Kasumi-1 (cell line): ENCODE results near the gene PRODH2.
"Not testable (repeated sequence)": the region's sequence is repeated elsewhere in the genome, so short reads cannot be mapped to it uniquely, and the experiment has no call there.

Experiments
- DNase-seq, 2 experiments: peaks; one replicate each; lab custom pipeline; 2025; lab: John Stamatoyannopoulos, UW

The PRODH2 gene

DNA sequence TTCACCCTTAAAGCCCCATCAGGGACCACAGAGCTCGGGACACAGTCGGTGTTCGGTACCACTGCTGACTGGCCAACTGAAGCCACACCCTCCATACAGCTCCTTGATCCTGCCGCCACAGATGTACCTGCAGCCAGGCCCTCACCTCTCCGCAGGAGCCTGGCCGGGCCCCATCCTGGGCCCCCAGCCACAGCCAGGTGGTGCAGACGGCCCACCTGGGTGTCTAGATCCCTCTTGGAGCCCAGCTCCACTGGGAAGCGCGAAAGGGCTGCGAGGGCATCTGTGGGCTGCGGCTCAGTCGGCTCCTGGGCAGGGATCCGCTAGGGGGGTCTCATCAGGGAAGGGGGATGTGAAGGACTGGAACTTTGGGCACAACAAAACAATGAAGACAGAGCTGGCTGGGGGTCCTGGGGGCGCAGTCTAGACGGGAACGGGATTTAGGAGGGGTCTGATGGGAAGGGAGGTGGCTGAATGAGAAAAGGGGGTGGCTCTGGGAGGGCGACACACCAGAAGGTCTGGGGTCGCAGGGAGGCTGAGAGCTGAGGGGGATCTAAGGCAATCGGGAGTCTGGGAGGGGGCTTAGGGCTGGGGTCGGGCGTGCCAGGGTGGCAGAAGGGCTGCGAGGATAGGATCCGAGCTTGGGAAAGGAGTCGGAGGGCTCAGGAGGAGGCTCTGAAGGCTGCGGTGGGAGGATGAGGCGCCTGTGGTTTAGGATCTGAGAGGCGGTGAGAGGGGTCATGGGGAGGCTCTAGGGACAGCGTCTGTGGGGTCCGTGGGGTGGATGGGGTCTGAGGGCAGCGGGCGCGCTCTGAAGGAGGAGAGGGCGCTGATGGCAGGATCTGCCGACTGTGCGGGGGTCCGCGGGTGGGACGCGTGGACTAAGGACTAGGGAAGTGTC lies 15.8 kb downstream of the PRODH2 start:
- no peak for DNase-seq

GRCh38 chr19:35795564-35795963 lies 17.1 kb downstream of the PRODH2 start:
- DNase-seq = not testable (repeated sequence)

- no peak for DNase-seq
Measured at GRCh38 chr19:35793381-35794165, 19.1 kb downstream of the PRODH2 start.

DNA sequence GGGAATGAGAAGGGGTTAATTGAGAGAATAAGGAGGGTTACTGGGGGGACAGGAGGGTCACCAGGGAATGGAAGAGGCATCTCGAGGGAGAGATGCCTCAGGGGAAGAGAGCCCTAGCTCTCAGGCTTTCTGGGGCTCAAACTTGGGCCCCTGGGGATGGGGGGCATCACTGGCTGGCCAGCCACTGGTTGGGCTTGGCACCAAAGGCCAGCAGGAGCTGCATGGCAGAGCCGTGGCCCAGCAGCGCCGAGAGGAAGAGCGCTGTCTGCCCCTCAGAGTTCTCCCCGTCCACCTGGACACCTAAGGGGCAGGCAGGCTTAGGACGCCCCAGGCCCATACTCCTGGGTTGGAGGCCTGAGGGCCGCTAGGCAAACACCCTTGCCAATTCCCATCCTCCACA lies 19.8 kb downstream of the PRODH2 start:
- DNase-seq = no peak

DNA sequence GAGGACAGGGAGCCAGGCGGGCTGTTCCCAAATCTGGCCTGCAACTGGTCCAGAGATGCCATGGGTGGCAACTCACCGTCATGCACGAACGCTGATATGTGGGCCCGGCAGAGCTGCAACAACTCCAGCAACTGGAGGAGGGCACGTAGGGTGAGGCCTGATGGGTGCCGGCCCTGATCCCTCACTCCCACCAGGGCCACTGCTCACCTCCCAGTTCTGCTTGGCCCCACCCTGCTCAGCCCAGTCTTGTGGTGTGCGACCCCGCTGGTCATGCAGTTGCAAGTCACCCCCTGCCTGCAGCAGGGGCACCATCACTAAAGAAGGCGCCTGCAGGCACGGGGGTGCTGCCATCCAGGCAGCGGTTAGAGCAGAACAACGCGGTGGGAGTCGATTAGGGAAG lies 20.3 kb downstream of the PRODH2 start:
- no peak for DNase-seq

- DNase-seq = no peak
Measured at GRCh38 chr19:35791814-35792279, 20.8 kb downstream of the PRODH2 start.

DNA sequence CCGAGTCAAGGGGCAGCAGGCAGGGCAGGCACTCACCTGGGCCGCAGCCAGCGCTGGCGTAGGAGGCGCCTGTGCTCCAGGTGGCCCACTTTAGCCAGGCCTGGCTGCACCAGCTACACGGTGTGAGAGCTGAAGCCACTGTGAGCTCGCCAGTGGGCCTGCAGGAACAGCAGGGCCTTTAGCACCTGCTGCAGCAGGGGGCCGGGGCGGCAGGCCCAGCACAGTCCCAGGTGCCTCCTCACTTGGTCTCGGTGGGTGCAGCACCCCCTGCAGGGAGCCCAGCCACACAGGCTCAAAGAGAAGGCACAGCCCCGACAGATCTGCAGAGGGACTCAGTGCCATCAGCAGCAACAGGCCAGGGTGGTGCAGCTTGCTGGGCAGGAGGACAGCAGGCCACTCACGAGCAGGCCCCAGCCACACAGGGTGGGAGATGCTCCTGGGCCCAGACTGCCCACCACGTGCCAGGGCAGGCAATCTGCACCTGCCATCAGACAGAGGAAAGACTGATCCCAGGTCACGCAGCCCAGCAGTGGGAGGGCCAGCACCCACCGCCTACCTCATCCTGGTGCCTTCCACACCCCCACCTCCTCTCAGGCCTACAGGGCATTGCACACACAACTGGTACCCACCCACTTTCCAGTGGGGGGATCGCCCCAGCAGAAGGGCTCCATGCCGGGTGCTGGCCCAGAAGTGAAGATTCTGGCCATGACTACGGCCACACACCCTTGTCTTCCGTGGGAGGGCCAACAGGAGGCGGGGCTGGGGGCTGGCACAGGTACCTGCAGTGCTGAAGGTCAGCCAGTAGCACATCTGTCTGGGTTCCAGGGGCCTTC lies 21.4 kb downstream of the PRODH2 start:
- no peak for DNase-seq

- no peak for DNase-seq
Measured at GRCh38 chr19:35789978-35790944, 22.4 kb downstream of the PRODH2 start.

DNA sequence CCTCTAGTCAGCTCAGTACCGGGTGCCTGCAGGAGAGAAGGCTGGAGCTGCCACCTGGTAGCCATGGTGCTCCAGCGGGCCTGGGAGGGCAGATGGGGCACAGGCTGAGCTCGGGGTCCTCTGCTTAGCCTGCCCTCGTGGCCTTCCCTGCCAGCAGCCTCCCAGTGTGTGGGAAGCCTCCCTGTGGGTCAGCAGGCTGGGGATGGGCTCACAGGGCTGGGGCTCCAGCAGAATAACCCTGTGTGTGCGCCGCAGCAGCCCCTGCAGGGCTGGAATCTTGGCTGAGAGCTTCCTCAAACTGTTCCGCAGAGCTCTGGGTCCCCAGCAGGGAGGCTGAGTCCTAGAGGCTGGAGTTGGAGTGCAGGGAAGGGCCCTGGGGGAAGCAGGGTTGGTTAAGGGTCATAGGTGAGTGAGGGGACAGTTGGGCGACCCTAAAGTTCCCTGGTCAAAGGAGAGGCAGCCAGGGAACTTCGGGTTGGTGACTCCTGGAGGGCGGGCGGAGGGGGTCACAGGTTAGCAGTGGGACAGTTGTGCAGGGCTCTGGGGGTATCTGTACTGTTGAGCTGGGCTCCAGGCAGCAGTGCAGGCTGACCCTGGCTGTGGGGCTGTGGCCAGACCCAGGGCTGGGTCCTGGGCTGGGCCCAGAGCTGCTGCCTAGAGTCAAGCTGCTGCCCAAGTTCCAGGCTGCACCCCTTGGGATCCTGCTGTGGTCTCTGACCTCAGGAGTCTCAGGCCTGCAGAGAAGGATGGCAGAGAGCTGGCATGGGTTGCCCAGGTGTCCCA lies 23.3 kb downstream of the PRODH2 start:
- DNase-seq = no peak

DNA sequence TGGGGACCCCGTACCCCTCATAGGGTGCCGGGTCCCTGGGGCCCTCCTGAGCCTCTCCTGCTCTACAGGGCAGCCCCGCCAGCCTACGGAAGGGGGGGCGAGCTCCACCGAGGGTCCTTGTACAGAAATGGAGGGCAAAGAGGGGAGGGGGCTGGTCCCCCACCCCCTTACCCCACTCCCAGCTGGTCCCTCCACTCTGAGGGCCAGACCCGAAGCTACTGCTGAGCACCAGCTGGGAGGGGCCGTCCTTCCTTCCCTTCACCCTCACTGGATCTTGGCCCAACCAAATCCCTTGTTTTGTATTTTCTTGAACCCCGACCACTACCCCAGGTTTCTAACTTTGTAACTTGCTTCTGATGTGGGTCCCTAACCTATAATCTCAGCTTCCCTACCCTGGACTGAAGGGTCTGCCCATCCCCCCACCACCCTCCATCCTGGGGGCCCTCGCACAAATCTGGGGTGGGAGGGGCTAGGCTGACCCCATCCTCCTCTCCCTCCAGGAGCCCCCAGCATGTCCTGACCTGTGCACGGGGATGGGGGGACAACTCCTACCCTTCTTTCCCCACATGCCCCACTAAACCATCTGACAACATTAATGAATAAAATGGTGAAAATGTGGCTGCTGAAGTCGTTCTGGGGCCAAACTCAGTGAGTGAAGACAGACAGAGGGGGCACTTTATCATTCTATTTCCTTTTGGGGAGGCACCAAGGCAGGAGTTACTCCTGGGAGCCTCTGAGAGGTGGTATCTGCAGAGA lies 24.3 kb downstream of the PRODH2 start:
- DNase-seq = no peak

DNA sequence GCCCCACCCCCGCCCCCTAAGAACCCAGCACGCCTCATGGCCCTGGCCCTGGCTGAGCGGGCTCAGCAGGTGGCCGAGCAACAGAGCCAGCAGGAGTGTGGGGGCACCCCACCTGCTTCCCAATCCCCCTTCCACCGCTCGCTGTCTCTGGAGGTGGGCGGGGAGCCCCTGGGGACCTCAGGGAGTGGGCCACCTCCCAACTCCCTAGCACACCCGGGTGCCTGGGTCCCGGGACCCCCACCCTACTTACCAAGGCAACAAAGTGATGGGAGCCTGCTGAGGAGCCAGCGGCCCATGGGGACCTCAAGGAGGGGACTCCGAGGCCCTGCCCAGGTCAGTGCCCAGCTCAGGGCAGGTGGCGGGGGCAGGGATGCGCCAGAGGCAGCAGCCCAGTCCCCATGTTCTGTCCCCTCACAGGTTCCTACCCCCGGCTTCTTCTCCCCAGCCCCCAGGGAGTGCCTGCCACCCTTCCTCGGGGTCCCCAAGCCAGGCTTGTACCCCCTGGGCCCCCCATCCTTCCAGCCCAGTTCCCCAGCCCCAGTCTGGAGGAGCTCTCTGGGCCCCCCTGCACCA lies 25.3 kb downstream of the PRODH2 start:
- DNase-seq = no peak

DNA sequence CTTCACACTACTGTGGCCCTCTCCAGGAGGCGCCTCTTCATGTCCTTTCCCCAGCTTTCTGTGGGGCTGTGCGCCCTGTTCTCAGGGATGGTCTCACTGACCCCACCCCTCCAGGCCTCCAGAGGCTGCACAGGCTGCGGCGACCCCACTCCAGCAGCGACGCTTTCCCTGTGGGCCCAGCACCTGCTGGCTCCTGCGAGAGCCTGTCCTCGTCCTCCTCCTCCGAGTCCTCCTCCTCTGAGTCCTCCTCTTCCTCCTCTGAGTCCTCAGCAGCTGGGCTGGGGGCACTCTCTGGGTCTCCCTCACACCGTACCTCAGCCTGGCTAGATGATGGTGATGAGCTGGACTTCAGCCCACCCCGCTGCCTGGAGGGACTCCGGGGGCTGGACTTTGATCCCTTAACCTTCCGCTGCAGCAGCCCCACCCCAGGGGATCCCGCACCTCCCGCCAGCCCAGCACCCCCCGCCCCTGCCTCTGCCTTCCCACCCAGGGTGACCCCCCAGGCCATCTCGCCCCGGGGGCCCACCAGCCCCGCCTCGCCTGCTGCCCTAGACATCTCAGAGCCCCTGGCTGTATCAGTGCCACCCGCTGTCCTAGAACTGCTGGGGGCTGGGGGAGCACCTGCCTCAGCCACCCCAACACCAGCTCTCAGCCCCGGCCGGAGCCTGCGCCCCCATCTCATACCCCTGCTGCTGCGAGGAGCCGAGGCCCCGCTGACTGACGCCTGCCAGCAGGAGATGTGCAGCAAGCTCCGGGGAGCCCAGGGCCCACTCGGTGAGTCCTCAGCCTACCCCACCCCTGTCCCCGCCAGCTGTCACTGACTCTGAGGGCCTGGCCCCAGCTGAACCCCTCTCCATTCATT lies 26.1 kb downstream of the PRODH2 start:
- DNase-seq = no peak

- no peak for DNase-seq
Measured at GRCh38 chr19:35785339-35785627, 27.4 kb downstream of the PRODH2 start.

- no peak for DNase-seq
Measured at GRCh38 chr19:35784503-35785338, 27.9 kb downstream of the PRODH2 start.

- DNase-seq = no peak
Measured at GRCh38 chr19:35783469-35784434, 28.9 kb downstream of the PRODH2 start.

DNA sequence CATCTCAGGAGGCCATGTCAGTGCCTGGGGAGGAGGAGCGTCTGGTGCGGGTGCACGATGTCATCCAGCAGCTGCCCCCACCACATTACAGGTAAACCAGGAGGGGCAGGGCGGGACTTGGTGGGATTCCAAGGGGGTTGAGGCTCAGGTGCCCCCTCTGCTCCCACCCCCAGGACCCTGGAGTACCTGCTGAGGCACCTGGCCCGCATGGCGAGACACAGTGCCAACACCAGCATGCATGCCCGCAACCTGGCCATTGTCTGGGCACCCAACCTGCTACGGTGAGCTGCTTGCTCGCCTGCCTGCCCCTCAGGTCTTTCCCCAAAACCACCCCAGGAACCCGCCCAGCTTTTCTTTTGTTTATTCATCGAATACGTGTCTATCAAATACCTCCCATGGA lies 30.1 kb downstream of the PRODH2 start:
- DNase-seq = no peak
